ENCODE results near the gene APC2. TPM values are rescaled to one million over a fixed set of nuclear protein-coding genes. Genes with fewer than 3 reads are reported as not detected.
"Not testable (repeated sequence)": the region's sequence is repeated elsewhere in the genome, so short reads cannot be mapped to it uniquely, and the experiment has no call there.

Gene APC2
- total and polyA plus RNA-seq, 8 donors = 0.10 to 3.5 (median 0.58) TPM; not detected in 1

- Histone ChIP-seq H3K4me3 (no peak overlapping the region), H3K27me3 (peaks cover 14 to 83% (median 33%) of the 10 kb centered on the region in 3 donors), H3K4me1 (peaks cover 12 to 27% (median 21%) of the 10 kb centered on the region in 4 donors), H3K27ac (no peak overlapping the region), H3K36me3 (no peaks in the 10 kb centered on the region), H3K9me3 (no peaks in the 10 kb centered on the region)
- WGBS, 5 donors = 60 to 81% (median 65%) methylated on average over 9 to 10 of the region's 10 CpGs
- DNase-seq = no peak
- intact Hi-C loops (cut with DNase I; ENCODE audit: low total_unique reads) = no loop called here
- TF ChIP-seq POLR2AphosphoS5 (IDR thresholded peaks at IDR 0.05) (no peak), POLR2A (IDR thresholded peaks at IDR 0.05) (no peak), EP300 (IDR thresholded peaks at IDR 0.05) (no peak), CTCF (IDR thresholded peaks at IDR 0.05) (no peak)
Observed at GRCh38 chr19:1514295-1514661, 64.4 kb downstream of the APC2 start.

GRCh38 chr19:1514986-1515721 is 65.2 kb downstream of the APC2 start:
- Histone ChIP-seq H3K4me1 (peaks cover 12 to 27% (median 21%) of the 10 kb centered on the region in 4 donors), H3K9me3 (no peaks in the 10 kb centered on the region), H3K27ac (no peak overlapping the region), H3K36me3 (no peaks in the 10 kb centered on the region), H3K27me3 (peaks cover 14 to 82% (median 33%) of the 10 kb centered on the region in 3 donors), H3K4me3 (no peak overlapping the region)
- no peak for DNase-seq
- intact Hi-C loops (cut with DNase I; ENCODE audit: low total_unique reads) = no loop called here
- WGBS, 5 donors = 68 to 76% (median 69%) methylated on average over 13 to 14 of the region's 14 CpGs
- TF ChIP-seq CTCF (IDR thresholded peaks at IDR 0.05) = no peak
- TF ChIP-seq POLR2A (IDR thresholded peaks at IDR 0.05) = no peak
- no peak for TF ChIP-seq POLR2AphosphoS5 (IDR thresholded peaks at IDR 0.05)
- TF ChIP-seq EP300 (IDR thresholded peaks at IDR 0.05) = no peak

- whole genome bisulfite sequencing, 5 donors = 66 to 76% (median 72%) methylated on average over 8 of the region's 8 CpGs
- Histone ChIP-seq H3K27ac (no peak overlapping the region), H3K36me3 (no peaks in the 10 kb centered on the region), H3K4me3 (no peak overlapping the region), H3K4me1 (peaks cover 12 to 27% (median 18%) of the 10 kb centered on the region in 4 donors), H3K9me3 (no peaks in the 10 kb centered on the region), H3K27me3 (peaks cover 14 to 78% (median 27%) of the 10 kb centered on the region in 3 donors)
- DNase-seq = no peak
- intact Hi-C loops (cut with DNase I; ENCODE audit: low total_unique reads) = no loop called here
- TF ChIP-seq EP300 (IDR thresholded peaks at IDR 0.05) = no peak
- TF ChIP-seq POLR2A (IDR thresholded peaks at IDR 0.05) = no peak
- TF ChIP-seq POLR2AphosphoS5 (IDR thresholded peaks at IDR 0.05) = no peak
- no peak for TF ChIP-seq CTCF (IDR thresholded peaks at IDR 0.05)
Observed at GRCh38 chr19:1516395-1516753, 66.5 kb downstream of the APC2 start.

- no peak overlapping the region for H3K4me3 ChIP-seq
- TF ChIP-seq EP300 (IDR thresholded peaks at IDR 0.05) (no peak), POLR2A (IDR thresholded peaks at IDR 0.05) (no peak), CTCF (IDR thresholded peaks at IDR 0.05) (no peak), POLR2AphosphoS5 (IDR thresholded peaks at IDR 0.05) (no peak)
- H3K4me1 ChIP-seq = peaks cover 3 to 6% (median 5%) of the 10 kb centered on the region in 4 donors
- peaks cover 2 to 76% (median 18%) of the 10 kb centered on the region in 3 donors for H3K27me3 ChIP-seq
- no peaks in the 10 kb centered on the region for H3K36me3 ChIP-seq
- no peaks in the 10 kb centered on the region for H3K9me3 ChIP-seq
- H3K27ac ChIP-seq = no peak overlapping the region
- DNase-seq = no peak
- WGBS, 5 donors = 75 to 96% (median 87%) methylated on average over 4 of the region's 4 CpGs
- intact Hi-C loops (cut with DNase I; ENCODE audit: low total_unique reads) = no loop called here
Observed at GRCh38 chr19:1518471-1518870, 68.5 kb downstream of the APC2 start.

GRCh38 chr19:1519802-1520201 is 69.9 kb downstream of the APC2 start:
- intact Hi-C loops (cut with DNase I; ENCODE audit: low total_unique reads); H3K4me3 ChIP-seq; DNase-seq; H3K9me3 ChIP-seq; H3K27ac ChIP-seq; H3K36me3 ChIP-seq: not testable (repeated sequence)
- WGBS, 5 donors = 80 to 88% (median 81%) methylated on average over 4 to 8 of the region's 8 CpGs
- peaks cover 2 to 76% (median 22%) of the 10 kb centered on the region in 3 donors for H3K27me3 ChIP-seq
- peaks cover 0 to 13% (median 10%) of the 10 kb centered on the region in 4 donors for H3K4me1 ChIP-seq
